Measurements from ENCODE around the gene IDE.

Gene IDE

DNA sequence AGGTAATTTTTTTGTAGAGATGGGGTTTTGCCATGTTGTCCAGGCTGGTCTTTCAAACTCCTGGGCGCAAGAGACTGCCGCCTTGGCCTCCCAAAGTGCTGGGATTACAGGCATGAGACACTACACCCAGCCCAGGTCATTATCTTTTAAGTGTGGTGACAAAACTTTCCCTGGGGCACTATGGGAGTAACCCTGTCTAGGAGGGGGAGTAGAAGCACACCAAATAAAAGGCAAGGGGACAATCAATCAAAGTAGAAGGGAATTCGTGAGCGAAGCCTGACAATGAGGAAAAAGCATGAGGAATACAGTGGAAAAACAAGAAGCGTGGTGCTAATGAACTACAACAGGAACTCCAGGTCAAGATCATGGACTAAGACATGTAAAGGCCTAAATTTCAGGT lies 31.4 kb downstream of the IDE start:
- Histone ChIP-seq H4K8ac (ENCODE audit: low read length) (no peak overlapping the region), H3K4me3 (ENCODE audit: insufficient read depth in 1 of 2, low read depth in 1 of 2, low read length in 2 of 2) (no peak overlapping the region), H3K9ac (ENCODE audit: low read length) (no peak overlapping the region), H2BK12ac (ENCODE audit: low read length in 2 of 2) (no peak overlapping the region), H3K79me1 (replicated peaks; ENCODE audit: low read length, poor library complexity, severe bottlenecking) (peaks cover 36% of the 10 kb centered on the region), H4K91ac (ENCODE audit: low read length) (no peak overlapping the region), H3K14ac (ENCODE audit: low read length in 2 of 2) (no peak overlapping the region), H2AK5ac (ENCODE audit: low read length, severe bottlenecking) (no peak overlapping the region), H3K4ac (ENCODE audit: low read depth in 1 of 2, low read length in 2 of 2) (no peak overlapping the region), H2BK15ac (ENCODE audit: low read depth, poor library complexity, severe bottlenecking) (no peak overlapping the region), H3K4me2 (ENCODE audit: low read length, poor library complexity, severe bottlenecking) (no peak overlapping the region), H3K9me3 (ENCODE audit: control insufficient read depth, low read length) (no peaks in the 10 kb centered on the region), H3K23ac (ENCODE audit: low read length in 2 of 2) (no peak overlapping the region), H2BK120ac (ENCODE audit: low read depth, low read length) (no peak overlapping the region), H3K18ac (ENCODE audit: low read depth in 1 of 2, low read length in 2 of 2) (no peak overlapping the region), H3K27ac (ENCODE audit: low read length, poor library complexity, severe bottlenecking) (no peak overlapping the region), H2BK5ac (ENCODE audit: low read depth, low read length, poor library complexity, severe bottlenecking) (no peak overlapping the region), H3K27me3 (ENCODE audit: control insufficient read depth in 1 of 2, insufficient read depth in 1 of 2, low read length in 2 of 2) (no peaks in the 10 kb centered on the region), H3K4me1 (ENCODE audit: control insufficient read depth, insufficient read depth, low read depth, low read length) (no peaks in the 10 kb centered on the region), H2AFZ (ENCODE audit: low read depth, low read length) (no peak overlapping the region), H3K36me3 (ENCODE audit: control insufficient read depth in 1 of 2, insufficient read depth in 2 of 2, low read depth in 1 of 2, low read length in 2 of 2) (peaks cover 0 to 3% of the 10 kb centered on the region in 2 experiments)
- no peak for DNase-seq
- 97% methylated on average over 5 of the region's 5 CpGs for WGBS

DNA sequence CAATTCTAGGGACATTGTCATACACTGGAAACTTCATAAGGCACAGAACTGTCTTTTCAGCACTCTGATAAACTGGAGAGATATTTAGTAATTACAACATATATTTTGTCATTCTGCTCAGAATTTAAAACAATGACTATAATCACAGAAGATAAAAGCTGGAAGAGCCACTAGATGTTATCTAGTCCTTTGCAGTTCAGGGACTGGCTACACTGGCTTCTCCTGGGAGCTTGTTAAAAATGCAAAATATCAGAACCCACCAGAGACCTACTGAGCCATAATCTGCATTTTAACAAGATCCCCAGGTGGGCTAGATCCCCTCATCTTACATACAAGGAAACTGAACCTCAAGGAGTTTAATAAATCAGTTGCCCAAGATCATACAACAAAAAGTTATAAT lies 32.3 kb downstream of the IDE start:
- peaks cover 0 to 5% of the 10 kb centered on the region in 2 experiments for H3K36me3 ChIP-seq (ENCODE audit: control insufficient read depth in 1 of 2, insufficient read depth in 2 of 2, low read depth in 1 of 2, low read length in 2 of 2)
- H3K23ac ChIP-seq (ENCODE audit: low read length in 2 of 2) = no peak overlapping the region
- no peak overlapping the region for H2AK5ac ChIP-seq (ENCODE audit: low read length, severe bottlenecking)
- H4K91ac ChIP-seq (ENCODE audit: low read length) = no peak overlapping the region
- H3K27ac ChIP-seq (ENCODE audit: low read length, poor library complexity, severe bottlenecking) = no peak overlapping the region
- H3K4me2 ChIP-seq (ENCODE audit: low read length, poor library complexity, severe bottlenecking) = no peak overlapping the region
- no peak overlapping the region for H2BK5ac ChIP-seq (ENCODE audit: low read depth, low read length, poor library complexity, severe bottlenecking)
- no peak overlapping the region for H4K8ac ChIP-seq (ENCODE audit: low read length)
- H3K27me3 ChIP-seq (ENCODE audit: control insufficient read depth in 1 of 2, insufficient read depth in 1 of 2, low read length in 2 of 2) = no peaks in the 10 kb centered on the region
- H2BK12ac ChIP-seq (ENCODE audit: low read length in 2 of 2) = no peak overlapping the region
- H3K79me1 ChIP-seq (replicated peaks; ENCODE audit: low read length, poor library complexity, severe bottlenecking) = peaks cover 34% of the 10 kb centered on the region
- no peak overlapping the region for H2AFZ ChIP-seq (ENCODE audit: low read depth, low read length)
- no peak overlapping the region for H3K18ac ChIP-seq (ENCODE audit: low read depth in 1 of 2, low read length in 2 of 2)
- no peak overlapping the region for H3K4ac ChIP-seq (ENCODE audit: low read depth in 1 of 2, low read length in 2 of 2)
- no peak for DNase-seq
- no peak overlapping the region for H2BK120ac ChIP-seq (ENCODE audit: low read depth, low read length)
- no peak overlapping the region for H3K4me3 ChIP-seq (ENCODE audit: insufficient read depth in 1 of 2, low read depth in 1 of 2, low read length in 2 of 2)
- no peaks in the 10 kb centered on the region for H3K4me1 ChIP-seq (ENCODE audit: control insufficient read depth, insufficient read depth, low read depth, low read length)
- no peak overlapping the region for H3K9ac ChIP-seq (ENCODE audit: low read length)
- no peak overlapping the region for H3K14ac ChIP-seq (ENCODE audit: low read length in 2 of 2)
- H2BK15ac ChIP-seq (ENCODE audit: low read depth, poor library complexity, severe bottlenecking) = no peak overlapping the region
- H3K9me3 ChIP-seq (ENCODE audit: control insufficient read depth, low read length) = no peaks in the 10 kb centered on the region

DNA sequence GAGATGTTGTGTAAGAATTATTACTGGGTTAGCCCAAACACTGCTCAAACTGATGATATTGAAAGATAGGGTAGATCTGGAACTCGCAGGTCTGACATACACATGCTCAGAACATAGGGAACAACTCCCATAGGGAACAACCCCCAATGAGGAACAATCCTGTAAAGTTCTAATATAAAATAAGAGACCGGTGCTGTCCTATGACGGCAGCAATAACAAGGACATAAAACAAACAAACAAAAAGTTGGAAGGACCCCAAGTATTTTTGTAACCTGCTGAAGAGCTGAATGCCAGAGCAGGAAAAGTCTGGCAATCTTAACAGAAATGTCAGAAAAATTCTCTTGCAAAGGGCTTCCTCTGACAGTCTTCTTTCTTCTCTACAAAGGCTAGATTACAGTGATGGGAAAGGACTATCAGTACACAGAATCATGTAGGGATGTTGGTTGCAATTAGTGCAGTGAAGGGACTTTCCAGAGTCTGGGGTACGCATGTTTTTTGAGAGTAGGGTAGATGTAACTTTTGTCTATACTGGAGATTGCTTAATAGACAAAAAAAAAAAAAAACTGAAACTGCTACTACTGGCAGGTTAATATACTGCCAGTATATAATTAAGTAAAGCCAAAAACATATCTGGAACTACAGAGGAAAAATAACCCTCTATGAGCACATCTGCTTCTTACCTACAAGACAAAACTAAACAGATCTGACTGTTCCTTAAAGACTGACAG lies 35.5 kb downstream of the IDE start:
- Histone ChIP-seq H3K36me3 (ENCODE audit: control insufficient read depth in 1 of 2, insufficient read depth in 2 of 2, low read depth in 1 of 2, low read length in 2 of 2) (peaks cover 5 to 20% of the 10 kb centered on the region in 2 experiments), H2BK15ac (ENCODE audit: low read depth, poor library complexity, severe bottlenecking) (no peak overlapping the region), H3K4ac (ENCODE audit: low read depth in 1 of 2, low read length in 2 of 2) (no peak overlapping the region), H3K27ac (ENCODE audit: low read length, poor library complexity, severe bottlenecking) (no peak overlapping the region), H2AFZ (ENCODE audit: low read depth, low read length) (no peak overlapping the region), H4K91ac (ENCODE audit: low read length) (no peak overlapping the region), H3K79me1 (replicated peaks; ENCODE audit: low read length, poor library complexity, severe bottlenecking) (peaks cover 28% of the 10 kb centered on the region), H3K4me2 (ENCODE audit: low read length, poor library complexity, severe bottlenecking) (no peak overlapping the region), H3K9ac (ENCODE audit: low read length) (no peak overlapping the region), H3K27me3 (ENCODE audit: control insufficient read depth in 1 of 2, insufficient read depth in 1 of 2, low read length in 2 of 2) (no peaks in the 10 kb centered on the region), H2AK5ac (ENCODE audit: low read length, severe bottlenecking) (no peak overlapping the region), H2BK120ac (ENCODE audit: low read depth, low read length) (no peak overlapping the region), H3K4me3 (ENCODE audit: insufficient read depth in 1 of 2, low read depth in 1 of 2, low read length in 2 of 2) (no peak overlapping the region), H3K14ac (ENCODE audit: low read length in 2 of 2) (no peak overlapping the region), H4K8ac (ENCODE audit: low read length) (no peak overlapping the region), H2BK12ac (ENCODE audit: low read length in 2 of 2) (no peak overlapping the region), H3K23ac (ENCODE audit: low read length in 2 of 2) (no peak overlapping the region), H3K18ac (ENCODE audit: low read depth in 1 of 2, low read length in 2 of 2) (no peak overlapping the region), H2BK5ac (ENCODE audit: low read depth, low read length, poor library complexity, severe bottlenecking) (no peak overlapping the region), H3K9me3 (ENCODE audit: control insufficient read depth, low read length) (no peaks in the 10 kb centered on the region), H3K4me1 (ENCODE audit: control insufficient read depth, insufficient read depth, low read depth, low read length) (no peaks in the 10 kb centered on the region)
- 67% methylated on average over 3 of the region's 4 CpGs for WGBS
- peak; percentile 9 for DNase-seq

DNA sequence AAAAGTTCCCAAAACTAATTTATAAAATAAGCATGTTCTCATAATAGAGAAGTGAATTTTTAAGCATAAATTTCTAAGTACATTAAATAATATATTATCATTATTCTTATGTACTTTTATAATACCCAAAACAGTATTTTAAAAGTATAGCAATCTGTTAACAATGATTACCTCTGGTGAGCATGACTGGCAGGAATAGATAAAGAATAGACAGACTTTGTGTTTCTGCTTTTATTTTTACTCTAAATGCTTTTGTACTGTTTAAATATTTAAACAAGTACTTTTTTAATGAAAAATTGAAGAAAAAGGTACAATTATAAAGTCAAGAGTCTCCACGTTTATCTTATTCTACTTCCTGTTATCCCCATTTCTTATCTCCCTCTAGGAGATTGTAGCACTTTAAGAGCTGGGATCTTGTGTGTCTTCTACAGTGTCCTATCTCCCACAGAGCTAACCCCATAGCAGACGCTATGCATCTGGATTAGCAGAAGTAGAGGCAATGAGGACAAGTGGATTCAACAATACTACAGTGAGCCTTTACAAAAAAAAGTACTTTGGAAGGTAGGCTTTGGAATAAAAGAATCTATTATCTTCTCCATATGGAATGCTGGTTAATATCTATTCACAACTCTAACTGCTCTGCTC lies 42.9 kb downstream of the IDE start:
- no peak overlapping the region for H3K23ac ChIP-seq (ENCODE audit: low read length in 2 of 2)

More for the DNA sequence above, 42.9 kb downstream of the IDE start:
- Histone ChIP-seq H2BK12ac (ENCODE audit: low read length in 2 of 2) (no peak overlapping the region), H3K4me1 (ENCODE audit: control insufficient read depth, insufficient read depth, low read depth, low read length) (no peaks in the 10 kb centered on the region), H3K9me3 (ENCODE audit: control insufficient read depth, low read length) (no peaks in the 10 kb centered on the region), H4K8ac (ENCODE audit: low read length) (no peak overlapping the region), H3K4me2 (ENCODE audit: low read length, poor library complexity, severe bottlenecking) (no peak overlapping the region), H3K27me3 (ENCODE audit: control insufficient read depth in 1 of 2, insufficient read depth in 1 of 2, low read length in 2 of 2) (no peaks in the 10 kb centered on the region), H3K14ac (ENCODE audit: low read length in 2 of 2) (no peak overlapping the region), H2AK5ac (ENCODE audit: low read length, severe bottlenecking) (no peak overlapping the region), H3K18ac (ENCODE audit: low read depth in 1 of 2, low read length in 2 of 2) (no peak overlapping the region), H3K36me3 (ENCODE audit: control insufficient read depth in 1 of 2, insufficient read depth in 2 of 2, low read depth in 1 of 2, low read length in 2 of 2) (peaks cover 11 to 58% of the 10 kb centered on the region in 2 experiments), H2BK120ac (ENCODE audit: low read depth, low read length) (no peak overlapping the region), H3K4me3 (ENCODE audit: insufficient read depth in 1 of 2, low read depth in 1 of 2, low read length in 2 of 2) (no peak overlapping the region), H3K9ac (ENCODE audit: low read length) (no peak overlapping the region), H3K4ac (ENCODE audit: low read depth in 1 of 2, low read length in 2 of 2) (no peak overlapping the region), H3K27ac (ENCODE audit: low read length, poor library complexity, severe bottlenecking) (no peak overlapping the region), H4K91ac (ENCODE audit: low read length) (no peak overlapping the region), H2BK15ac (ENCODE audit: low read depth, poor library complexity, severe bottlenecking) (no peak overlapping the region), H2AFZ (ENCODE audit: low read depth, low read length) (no peak overlapping the region), H2BK5ac (ENCODE audit: low read depth, low read length, poor library complexity, severe bottlenecking) (no peak overlapping the region), H3K79me1 (replicated peaks; ENCODE audit: low read length, poor library complexity, severe bottlenecking) (peaks cover 6% of the 10 kb centered on the region)
- DNase-seq = no peak
- WGBS = no CpG with 5 or more reads among the region's 2 CpGs
